ENCODE data around the gene PLPP4. TPM values are rescaled to one million over a fixed set of nuclear protein-coding genes. Genes with fewer than 3 reads are reported as not detected.

The PLPP4 gene
- total RNA-seq, 1 experiment from 2014 or later = not detected

- Mint-ChIP-seq H3K4me3 (ENCODE audit: low read depth, unreplicated experiment) (no peak overlapping the region), H3K36me3 (ENCODE audit: insufficient read depth, unreplicated experiment) (no peaks in the 10 kb centered on the region), H3K4me1 (ENCODE audit: low read depth, unreplicated experiment) (no peaks in the 10 kb centered on the region), H3K27ac (ENCODE audit: unreplicated experiment) (no peak overlapping the region), H3K27me3 (ENCODE audit: unreplicated experiment) (no peaks in the 10 kb centered on the region), H3K9me3 (ENCODE audit: low read depth, unreplicated experiment) (no peaks in the 10 kb centered on the region)
- peak; percentile 12 for DNase-seq
- CTCF ChIA-PET = no interaction called here
- intact Hi-C loops (cut with micrococcal nuclease; ENCODE audit: unreplicated experiment) = no loop called here
- no TSS peak for BruUV-seq (replicated peaks)
- TF ChIP-seq, protein P1, sequence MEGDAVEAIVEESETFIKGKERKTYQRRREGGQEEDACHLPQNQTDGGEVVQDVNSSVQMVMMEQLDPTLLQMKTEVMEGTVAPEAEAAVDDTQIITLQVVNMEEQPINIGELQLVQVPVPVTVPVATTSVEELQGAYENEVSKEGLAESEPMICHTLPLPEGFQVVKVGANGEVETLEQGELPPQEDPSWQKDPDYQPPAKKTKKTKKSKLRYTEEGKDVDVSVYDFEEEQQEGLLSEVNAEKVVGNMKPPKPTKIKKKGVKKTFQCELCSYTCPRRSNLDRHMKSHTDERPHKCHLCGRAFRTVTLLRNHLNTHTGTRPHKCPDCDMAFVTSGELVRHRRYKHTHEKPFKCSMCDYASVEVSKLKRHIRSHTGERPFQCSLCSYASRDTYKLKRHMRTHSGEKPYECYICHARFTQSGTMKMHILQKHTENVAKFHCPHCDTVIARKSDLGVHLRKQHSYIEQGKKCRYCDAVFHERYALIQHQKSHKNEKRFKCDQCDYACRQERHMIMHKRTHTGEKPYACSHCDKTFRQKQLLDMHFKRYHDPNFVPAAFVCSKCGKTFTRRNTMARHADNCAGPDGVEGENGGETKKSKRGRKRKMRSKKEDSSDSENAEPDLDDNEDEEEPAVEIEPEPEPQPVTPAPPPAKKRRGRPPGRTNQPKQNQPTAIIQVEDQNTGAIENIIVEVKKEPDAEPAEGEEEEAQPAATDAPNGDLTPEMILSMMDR (IDR thresholded peaks at IDR 0.05; ENCODE audit: unreplicated experiment) = no peak
These were observed 57.1 kb downstream of the PLPP4 start for GRCh38 chr10:120514035-120514620.

GRCh38 chr10:120514959-120515358 lies 57.9 kb downstream of the PLPP4 start:
- DNase-seq = no peak
- Mint-ChIP-seq H3K27ac (ENCODE audit: unreplicated experiment) (no peak overlapping the region), H3K36me3 (ENCODE audit: insufficient read depth, unreplicated experiment) (no peaks in the 10 kb centered on the region), H3K9me3 (ENCODE audit: low read depth, unreplicated experiment) (no peaks in the 10 kb centered on the region), H3K4me1 (ENCODE audit: low read depth, unreplicated experiment) (no peaks in the 10 kb centered on the region), H3K4me3 (ENCODE audit: low read depth, unreplicated experiment) (no peak overlapping the region), H3K27me3 (ENCODE audit: unreplicated experiment) (no peaks in the 10 kb centered on the region)
- intact Hi-C loops (cut with micrococcal nuclease; ENCODE audit: unreplicated experiment) = no loop called here
- CTCF ChIA-PET = no interaction called here
- TF ChIP-seq, protein P1 (IDR thresholded peaks at IDR 0.05; ENCODE audit: unreplicated experiment) = no peak
- BruUV-seq (replicated peaks) = no TSS peak

GRCh38 chr10:120515741-120516140 lies 58.7 kb downstream of the PLPP4 start:
- Mint-ChIP-seq H3K27ac (ENCODE audit: unreplicated experiment) (no peak overlapping the region), H3K36me3 (ENCODE audit: insufficient read depth, unreplicated experiment) (no peaks in the 10 kb centered on the region), H3K4me1 (ENCODE audit: low read depth, unreplicated experiment) (no peaks in the 10 kb centered on the region), H3K4me3 (ENCODE audit: low read depth, unreplicated experiment) (no peak overlapping the region), H3K27me3 (ENCODE audit: unreplicated experiment) (no peaks in the 10 kb centered on the region), H3K9me3 (ENCODE audit: low read depth, unreplicated experiment) (no peaks in the 10 kb centered on the region)
- BruUV-seq (replicated peaks) = no TSS peak
- TF ChIP-seq, protein P1 (IDR thresholded peaks at IDR 0.05; ENCODE audit: unreplicated experiment) = no peak
- no peak for DNase-seq
- CTCF ChIA-PET = no interaction called here
- intact Hi-C loops (cut with micrococcal nuclease; ENCODE audit: unreplicated experiment) = no loop called here

DNA sequence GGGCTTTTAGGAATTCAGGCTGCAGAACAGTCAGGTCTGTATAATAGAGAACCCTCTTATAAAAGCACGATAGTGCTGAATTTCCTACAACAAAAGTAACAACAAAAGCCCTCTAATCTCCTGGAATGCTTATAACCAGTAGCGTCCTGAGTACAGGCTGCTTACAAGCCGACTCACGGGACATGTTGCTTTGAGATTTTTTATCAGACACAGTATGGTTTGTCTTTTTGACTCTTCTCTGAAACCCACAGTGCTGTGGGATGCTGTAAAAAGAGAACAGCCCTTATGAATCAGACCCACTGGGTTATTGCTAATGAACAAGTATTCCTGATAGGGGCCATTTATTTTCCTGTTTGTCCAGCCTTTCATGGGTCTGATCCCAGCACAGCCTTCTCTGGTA lies 59.4 kb downstream of the PLPP4 start:
- DNase-seq = no peak
- H3K9me3 Mint-ChIP-seq (ENCODE audit: low read depth, unreplicated experiment) = no peaks in the 10 kb centered on the region
- H3K27me3 Mint-ChIP-seq (ENCODE audit: unreplicated experiment) = no peaks in the 10 kb centered on the region
- intact Hi-C loops (cut with micrococcal nuclease; ENCODE audit: unreplicated experiment) = no loop called here
- no peaks in the 10 kb centered on the region for H3K36me3 Mint-ChIP-seq (ENCODE audit: insufficient read depth, unreplicated experiment)
- TF ChIP-seq, protein P1 (IDR thresholded peaks at IDR 0.05; ENCODE audit: unreplicated experiment) = no peak
- CTCF ChIA-PET = no interaction called here
- H3K4me3 Mint-ChIP-seq (ENCODE audit: low read depth, unreplicated experiment) = no peak overlapping the region
- no TSS peak for BruUV-seq (replicated peaks)
- H3K27ac Mint-ChIP-seq (ENCODE audit: unreplicated experiment) = no peak overlapping the region
- no peaks in the 10 kb centered on the region for H3K4me1 Mint-ChIP-seq (ENCODE audit: low read depth, unreplicated experiment)
